GM23338 (cell line): Measurements from ENCODE around the gene ADAM30. TPM values are rescaled to one million over a fixed set of nuclear protein-coding genes. Genes with fewer than 3 reads are reported as not detected.

Experiments
- ATAC-seq: fragments of 200-7000 bp; cut with Tn5 transposase; 3 replicates; pipeline ENCODE4 v1.9.1; 2020
- DNase-seq: peaks from one replicate; pipeline ENCODE4 v3.0.0-alpha.2; 2015; ENCODE audit warnings: low spot score
- H2AFZ ChIP-seq: fragments of 200-600 bp; sonication (generic); 2 replicates; pipeline ENCODE4 v1.8.0; 2016; ENCODE audit warnings: antibody characterized with exemption, mild to moderate bottlenecking, moderate library complexity
- H3F3A ChIP-seq: fragments of 200-600 bp; sonication (generic); replicated peaks from 2 replicates; pipeline ENCODE4 v1.8.0; 2017; ENCODE audit warnings: antibody characterized with exemption, mixed run types, low read depth
- H3K27ac ChIP-seq: fragments of 200-600 bp; sonication (generic); 2 replicates; pipeline ENCODE4 v1.6.1; 2016; ENCODE audit warnings: low read depth
- H3K27me3 ChIP-seq: fragments of 200-600 bp; sonication (generic); 2 replicates; pipeline ENCODE4 v1.8.0; 2016; ENCODE audit warnings: mild to moderate bottlenecking, mixed run types, moderate library complexity; ENCODE audit not compliant: insufficient read depth
- H3K36me3 ChIP-seq: fragments of 200-600 bp; sonication (generic); 2 replicates; pipeline ENCODE4 v1.8.0; 2016; ENCODE audit warnings: mild to moderate bottlenecking; ENCODE audit not compliant: insufficient read depth
- H3K4me1 ChIP-seq: fragments of 200-600 bp; sonication (generic); 2 replicates; pipeline ENCODE4 v1.8.0; 2016; ENCODE audit warnings: mild to moderate bottlenecking, moderate library complexity; ENCODE audit not compliant: insufficient read depth
- H3K4me2 ChIP-seq: fragments of 200-600 bp; sonication (generic); 2 replicates; pipeline ENCODE4 v1.7.1; 2017; ENCODE audit warnings: mixed run types
- H3K4me3 ChIP-seq: fragments of 200-600 bp; sonication (generic); 2 replicates; pipeline ENCODE4 v1.6.1; 2016; ENCODE audit warnings: mixed run types
- H3K79me2 ChIP-seq: fragments of 200-600 bp; sonication (generic); replicated peaks from 2 replicates; pipeline ENCODE4 v1.8.0; 2017; ENCODE audit warnings: mild to moderate bottlenecking; ENCODE audit not compliant: insufficient read depth
- H3K9me2 ChIP-seq: fragments of 200-600 bp; sonication (generic); 2 replicates; pipeline ENCODE4 v1.8.0; 2017; ENCODE audit not compliant: insufficient read depth
- H4K20me1 ChIP-seq: fragments of 200-600 bp; sonication (generic); replicated peaks from 2 replicates; pipeline ENCODE4 v1.8.0; 2017; ENCODE audit warnings: mild to moderate bottlenecking; ENCODE audit not compliant: insufficient read depth
- H3K27ac Mint-ChIP-seq: 2 replicates; pipeline ENCODE4 v1.8.0; 2020; ENCODE audit warnings: inconsistent platforms, mild to moderate bottlenecking, moderate library complexity, mixed read lengths
- H3K27me3 Mint-ChIP-seq: 3 replicates; pipeline ENCODE4 v1.8.0; 2022; ENCODE audit warnings: low read depth, mild to moderate bottlenecking, moderate library complexity, mixed read lengths, inconsistent platforms; ENCODE audit not compliant: insufficient read depth, poor library complexity
- H3K36me3 Mint-ChIP-seq: 3 replicates; pipeline ENCODE4 v1.8.0; 2021; ENCODE audit warnings: low read depth, mild to moderate bottlenecking, inconsistent platforms, moderate library complexity, mixed read lengths
- H3K4me1 Mint-ChIP-seq: 3 replicates; pipeline ENCODE4 v1.8.0; 2020; ENCODE audit warnings: mild to moderate bottlenecking, inconsistent platforms, mixed read lengths
- H3K4me3 Mint-ChIP-seq: 3 replicates; pipeline ENCODE4 v1.8.0; 2021; ENCODE audit warnings: moderate library complexity, mild to moderate bottlenecking, inconsistent platforms, mixed read lengths
- H3K9me3 Mint-ChIP-seq: 3 replicates; pipeline ENCODE4 v1.8.0; 2020; ENCODE audit warnings: moderate library complexity, mild to moderate bottlenecking, inconsistent platforms, mixed read lengths
- CREB1 ChIP-seq: fragments of 250-450 bp; sonication (Bioruptor Pico); IDR thresholded peaks from 2 replicates; pipeline ENCODE4 v1.5.0; 2020; ENCODE audit warnings: low read depth, mild to moderate bottlenecking, moderate library complexity
- EZH2phosphoT487 ChIP-seq: fragments of 200-600 bp; sonication (generic); IDR thresholded peaks from one replicate; pipeline ENCODE4 v1.8.1; 2018; ENCODE audit warnings: antibody characterized with exemption; ENCODE audit not compliant: unreplicated experiment
- JUNB ChIP-seq: IDR thresholded peaks from one replicate; pipeline ENCODE4 v1.6.1; 2016; ENCODE audit warnings: antibody characterized with exemption; ENCODE audit not compliant: unreplicated experiment
- STAT1 ChIP-seq: IDR thresholded peaks from one replicate; pipeline ENCODE4 v1.6.1; 2016; ENCODE audit warnings: antibody characterized with exemption; ENCODE audit not compliant: unreplicated experiment
- polyA plus RNA-seq: library from polyadenylated mRNA; unstranded; fragments of >200 nt; fragmentation: Nextera tagmentation; extraction: Ambion mirVana; gene quantifications from 2 replicates; pipeline ENCODE4 v1.2.1, GENCODE V29; 2016
- total RNA-seq: library from RNA; depleted of rRNA; stranded (reverse); fragments of >200 nt; shearing (Covaris generic); gene quantifications from 2 replicates; pipeline ENCODE4 v1.2.3, GENCODE V29; 2014
- TF ChIP-seq, protein P1 (sequence below): IDR thresholded peaks from one replicate; pipeline ENCODE4 v1.6.1; 2018; ENCODE audit warnings: antibody characterized with exemption; ENCODE audit not compliant: unreplicated experiment

The ADAM30 gene
- total and polyA plus RNA-seq, 2 experiments from 2014 or later: not detected

DNA sequence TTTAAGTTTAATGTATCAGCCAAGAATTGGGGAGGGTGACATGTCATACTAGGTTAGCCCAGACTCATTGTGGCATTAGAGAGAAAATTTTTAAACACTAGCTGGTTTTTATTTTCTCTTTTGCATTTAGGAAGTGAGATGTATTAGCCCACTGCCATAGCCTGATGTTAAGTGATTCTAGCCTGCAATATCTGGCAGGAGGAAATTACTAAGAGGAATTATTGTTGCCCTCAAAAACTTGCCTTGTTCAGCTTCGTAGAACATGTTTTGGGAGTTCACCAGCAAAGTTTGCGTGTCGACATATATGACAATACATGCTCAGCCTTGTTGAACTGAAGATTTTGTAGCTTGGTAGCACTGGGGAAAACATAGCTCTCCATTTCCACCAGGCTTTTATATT is 12.5 kb downstream of the ADAM30 start:
- Mint-ChIP-seq H3K4me3 (no peak overlapping the region), H3K27me3 (peaks cover 2% of the 10 kb centered on the region), H3K4me1 (no peaks in the 10 kb centered on the region), H3K9me3 (no peaks in the 10 kb centered on the region), H3K27ac (no peak overlapping the region), H3K36me3 (no peaks in the 10 kb centered on the region)
- no peaks in the 10 kb centered on the region for H3K9me2 ChIP-seq
- H3K36me3 ChIP-seq: no peaks in the 10 kb centered on the region
- H4K20me1 ChIP-seq: no peaks in the 10 kb centered on the region
- no peak for TF ChIP-seq JUNB
- no peak overlapping the region for H3K27ac ChIP-seq
- DNase-seq (no peak), ATAC-seq (no peak)
- no peak overlapping the region for H3K4me2 ChIP-seq
- H3F3A ChIP-seq: no peaks in the 10 kb centered on the region
- no peak overlapping the region for H3K4me3 ChIP-seq
- no peaks in the 10 kb centered on the region for H3K4me1 ChIP-seq
- no peaks in the 10 kb centered on the region for H3K27me3 ChIP-seq
- no peaks in the 10 kb centered on the region for H3K79me2 ChIP-seq
- no peak overlapping the region for H2AFZ ChIP-seq

DNA sequence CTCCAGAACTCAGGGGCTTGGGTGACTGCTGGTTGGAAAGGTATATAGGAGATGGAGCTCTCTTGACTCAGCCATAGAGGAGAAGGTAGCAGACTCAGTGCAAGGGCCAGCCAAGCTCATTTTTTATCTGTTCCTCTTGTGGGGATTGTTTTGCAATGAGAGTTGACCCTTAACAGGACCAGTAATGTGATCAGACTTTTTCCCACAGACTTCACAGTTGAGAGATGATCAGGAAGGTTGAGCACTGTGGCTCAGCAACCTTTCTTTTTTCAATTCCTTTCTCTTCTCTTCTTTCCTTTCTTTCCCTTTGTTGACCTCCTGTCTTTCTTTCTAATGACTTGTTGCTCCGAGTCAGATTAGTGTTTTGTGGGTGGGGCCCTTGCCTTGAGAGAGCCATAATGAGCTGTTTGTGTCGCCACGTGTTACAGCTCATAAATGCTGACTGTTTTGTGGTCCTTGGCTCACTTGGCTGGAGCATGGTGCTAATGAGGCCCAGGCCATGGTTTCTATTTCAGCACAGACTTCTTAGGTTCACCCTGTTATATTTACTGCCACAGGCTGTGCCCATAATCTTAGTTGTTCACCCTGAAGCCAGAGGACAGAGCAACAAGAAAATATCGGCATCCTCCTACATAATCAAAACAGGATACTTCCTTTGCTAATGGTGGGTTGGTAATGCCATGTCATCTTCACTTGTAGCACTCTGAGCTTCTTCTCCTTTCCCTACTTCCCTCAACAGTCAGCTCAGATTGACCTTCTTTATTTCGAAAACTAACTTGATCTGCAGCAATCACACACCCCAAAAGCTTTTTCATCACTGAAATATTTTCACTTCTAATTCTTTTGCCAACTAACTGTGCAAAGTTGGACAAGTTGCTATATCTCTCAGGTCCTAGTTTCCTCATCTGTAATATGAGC is 13.9 kb downstream of the ADAM30 start:
- no peaks in the 10 kb centered on the region for H3K27me3 ChIP-seq
- no peak overlapping the region for H3K4me3 Mint-ChIP-seq
- no peak overlapping the region for H3K27ac Mint-ChIP-seq
- no peak overlapping the region for H3K4me2 ChIP-seq
- H3K4me1 ChIP-seq: no peaks in the 10 kb centered on the region
- H3K36me3 ChIP-seq: no peaks in the 10 kb centered on the region
- H3K9me3 Mint-ChIP-seq: no peaks in the 10 kb centered on the region
- H4K20me1 ChIP-seq: no peaks in the 10 kb centered on the region
- H3K27me3 Mint-ChIP-seq: peaks cover 2% of the 10 kb centered on the region
- no peak overlapping the region for H2AFZ ChIP-seq
- H3K9me2 ChIP-seq: no peaks in the 10 kb centered on the region
- ATAC-seq: no peak
- H3K36me3 Mint-ChIP-seq: no peaks in the 10 kb centered on the region
- H3K27ac ChIP-seq: no peak overlapping the region
- H3K4me1 Mint-ChIP-seq: peaks cover 2% of the 10 kb centered on the region; the same call in 2 of the 3 replicates
- H3K4me3 ChIP-seq: no peak overlapping the region
- no peaks in the 10 kb centered on the region for H3K79me2 ChIP-seq
- no peak for TF ChIP-seq CREB1 (CRISPR knock-in tag)
- no peaks in the 10 kb centered on the region for H3F3A ChIP-seq
- DNase-seq: no peak

DNA sequence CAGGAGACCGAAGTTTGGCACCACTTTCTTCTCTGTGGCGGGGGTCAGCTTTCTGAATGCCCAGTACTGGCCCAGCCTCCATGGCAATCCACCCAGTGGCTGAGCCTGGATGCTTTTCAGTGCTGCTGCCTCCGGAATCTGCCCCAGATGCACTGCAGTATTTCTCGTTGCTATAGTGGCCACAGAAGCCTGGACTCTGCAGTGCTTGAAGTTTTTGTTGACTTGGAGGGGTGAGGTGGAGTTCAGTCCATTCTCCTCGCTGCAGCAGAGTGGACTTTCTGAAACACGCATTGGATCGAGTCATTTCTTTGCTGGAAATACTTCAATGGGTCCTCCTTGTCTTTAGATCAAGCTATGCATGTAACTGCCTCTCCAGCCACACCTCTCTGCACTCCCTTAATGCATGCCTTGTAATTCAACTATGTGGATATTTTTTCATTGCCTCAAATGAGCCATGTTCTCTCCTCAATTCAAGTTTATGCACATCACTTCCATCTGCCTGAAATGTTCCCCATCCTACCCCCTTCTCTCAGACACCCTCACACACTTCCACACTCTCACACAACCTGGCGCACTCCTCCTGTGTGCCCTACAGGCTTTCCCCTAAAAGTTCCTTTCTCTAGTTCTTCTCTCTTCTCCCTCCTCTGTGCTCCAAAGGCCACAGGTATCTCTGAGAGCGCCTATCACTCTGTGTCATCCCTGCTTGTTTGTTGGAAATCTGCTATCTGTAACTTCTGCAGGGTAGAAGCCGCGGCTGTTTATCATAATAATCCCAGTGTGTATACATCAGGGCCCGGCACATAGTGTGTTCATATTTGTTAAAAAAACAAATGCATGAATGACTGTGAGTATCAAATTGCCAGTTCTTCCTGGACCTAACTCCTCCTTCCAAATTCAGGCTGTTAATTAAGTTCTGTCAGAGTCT is 16.5 kb downstream of the ADAM30 start:
- H3K27ac Mint-ChIP-seq: no peak overlapping the region
- H3K4me3 ChIP-seq: no peak overlapping the region
- peaks cover 2% of the 10 kb centered on the region for H3K27me3 Mint-ChIP-seq
- no peaks in the 10 kb centered on the region for H3F3A ChIP-seq
- DNase-seq: no peak
- H3K9me2 ChIP-seq: no peaks in the 10 kb centered on the region
- peak overlapping the region; percentile 52; the same call in 1 of the 2 replicates for H2AFZ ChIP-seq
- H3K36me3 Mint-ChIP-seq: no peaks in the 10 kb centered on the region
- H3K4me1 Mint-ChIP-seq: peaks cover 2% of the 10 kb centered on the region; the same call in 2 of the 3 replicates
- H3K9me3 Mint-ChIP-seq: no peaks in the 10 kb centered on the region
- no peaks in the 10 kb centered on the region for H3K4me1 ChIP-seq
- H3K79me2 ChIP-seq: no peaks in the 10 kb centered on the region
- H3K27ac ChIP-seq: no peak overlapping the region
- no peak overlapping the region for H3K4me2 ChIP-seq
- no peaks in the 10 kb centered on the region for H3K27me3 ChIP-seq
- no peaks in the 10 kb centered on the region for H3K36me3 ChIP-seq
- no peak overlapping the region for H3K4me3 Mint-ChIP-seq
- no peak for ATAC-seq
- no peaks in the 10 kb centered on the region for H4K20me1 ChIP-seq
- TF ChIP-seq CREB1 (CRISPR knock-in tag): no peak
- TF ChIP-seq STAT1: no peak
- TF ChIP-seq, protein P1, sequence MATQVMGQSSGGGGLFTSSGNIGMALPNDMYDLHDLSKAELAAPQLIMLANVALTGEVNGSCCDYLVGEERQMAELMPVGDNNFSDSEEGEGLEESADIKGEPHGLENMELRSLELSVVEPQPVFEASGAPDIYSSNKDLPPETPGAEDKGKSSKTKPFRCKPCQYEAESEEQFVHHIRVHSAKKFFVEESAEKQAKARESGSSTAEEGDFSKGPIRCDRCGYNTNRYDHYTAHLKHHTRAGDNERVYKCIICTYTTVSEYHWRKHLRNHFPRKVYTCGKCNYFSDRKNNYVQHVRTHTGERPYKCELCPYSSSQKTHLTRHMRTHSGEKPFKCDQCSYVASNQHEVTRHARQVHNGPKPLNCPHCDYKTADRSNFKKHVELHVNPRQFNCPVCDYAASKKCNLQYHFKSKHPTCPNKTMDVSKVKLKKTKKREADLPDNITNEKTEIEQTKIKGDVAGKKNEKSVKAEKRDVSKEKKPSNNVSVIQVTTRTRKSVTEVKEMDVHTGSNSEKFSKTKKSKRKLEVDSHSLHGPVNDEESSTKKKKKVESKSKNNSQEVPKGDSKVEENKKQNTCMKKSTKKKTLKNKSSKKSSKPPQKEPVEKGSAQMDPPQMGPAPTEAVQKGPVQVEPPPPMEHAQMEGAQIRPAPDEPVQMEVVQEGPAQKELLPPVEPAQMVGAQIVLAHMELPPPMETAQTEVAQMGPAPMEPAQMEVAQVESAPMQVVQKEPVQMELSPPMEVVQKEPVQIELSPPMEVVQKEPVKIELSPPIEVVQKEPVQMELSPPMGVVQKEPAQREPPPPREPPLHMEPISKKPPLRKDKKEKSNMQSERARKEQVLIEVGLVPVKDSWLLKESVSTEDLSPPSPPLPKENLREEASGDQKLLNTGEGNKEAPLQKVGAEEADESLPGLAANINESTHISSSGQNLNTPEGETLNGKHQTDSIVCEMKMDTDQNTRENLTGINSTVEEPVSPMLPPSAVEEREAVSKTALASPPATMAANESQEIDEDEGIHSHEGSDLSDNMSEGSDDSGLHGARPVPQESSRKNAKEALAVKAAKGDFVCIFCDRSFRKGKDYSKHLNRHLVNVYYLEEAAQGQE: no peak
- no peak for TF ChIP-seq EZH2phosphoT487
